ENCODE data around the gene DLG3.
"Not testable (repeated sequence)": the region's sequence is repeated elsewhere in the genome, so short reads cannot be mapped to it uniquely, and the experiment has no call there.

The DLG3 gene

GRCh38 chrX:70476934-70477733, 32.5 kb downstream of the DLG3 start:
- DNase-seq (ENCODE audit: low read depth), result no peak

GRCh38 chrX:70477734-70478075, 33.1 kb downstream of the DLG3 start:
- DNase-seq (ENCODE audit: low read depth), result no peak

- no peak for DNase-seq (ENCODE audit: low read depth)
These were observed 34.1 kb downstream of the DLG3 start for GRCh38 chrX:70478526-70479245.

GRCh38 chrX:70479247-70479921, 34.7 kb downstream of the DLG3 start:
- no peak for DNase-seq (ENCODE audit: low read depth)

- DNase-seq (ENCODE audit: low read depth), result no peak
These were observed 35.5 kb downstream of the DLG3 start for GRCh38 chrX:70479922-70480659.

GRCh38 chrX:70480660-70481018, 36.0 kb downstream of the DLG3 start:
- no peak for DNase-seq (ENCODE audit: low read depth)

GRCh38 chrX:70481471-70482270, 37.0 kb downstream of the DLG3 start:
- no peak for DNase-seq (ENCODE audit: low read depth)

- DNase-seq (ENCODE audit: low read depth), result no peak
These were observed 37.7 kb downstream of the DLG3 start for GRCh38 chrX:70482300-70482699.

- DNase-seq (ENCODE audit: low read depth), result no peak
These were observed 40.8 kb downstream of the DLG3 start for GRCh38 chrX:70485466-70485865.

GRCh38 chrX:70488856-70489255, 44.2 kb downstream of the DLG3 start:
- DNase-seq (ENCODE audit: low read depth), result no peak

GRCh38 chrX:70494441-70494840, 49.8 kb downstream of the DLG3 start:
- DNase-seq (ENCODE audit: low read depth), result no peak

- no peak for DNase-seq (ENCODE audit: low read depth)
These were observed 51.9 kb downstream of the DLG3 start for GRCh38 chrX:70496491-70496890.

- no peak for DNase-seq (ENCODE audit: low read depth)
These were observed 52.4 kb downstream of the DLG3 start for GRCh38 chrX:70497026-70497425.

GRCh38 chrX:70498129-70498528, 53.5 kb downstream of the DLG3 start:
- no peak for DNase-seq (ENCODE audit: low read depth)

GRCh38 chrX:70500826-70501225, 56.2 kb downstream of the DLG3 start:
- no peak for DNase-seq (ENCODE audit: low read depth)

GRCh38 chrX:70504772-70505450, 60.3 kb downstream of the DLG3 start:
- no peak for DNase-seq (ENCODE audit: low read depth)

GRCh38 chrX:70505451-70505841, 60.8 kb downstream of the DLG3 start:
- DNase-seq (ENCODE audit: low read depth), result no peak

- DNase-seq (ENCODE audit: low read depth), result no peak
These were observed 63.8 kb downstream of the DLG3 start for GRCh38 chrX:70508296-70508911.

- no peak for DNase-seq (ENCODE audit: low read depth)
These were observed 64.4 kb downstream of the DLG3 start for GRCh38 chrX:70509078-70509477.

GRCh38 chrX:70515270-70515669, 70.6 kb downstream of the DLG3 start:
- DNase-seq (ENCODE audit: low read depth), result not testable (repeated sequence)

GRCh38 chrX:70515692-70516091, 71.1 kb downstream of the DLG3 start:
- DNase-seq (ENCODE audit: low read depth), result not testable (repeated sequence)

Data from stimulated activated CD4-positive, alpha-beta T cell treated with anti-CD3 and anti-CD28 coated beads, Interleukin-2, amount 100 ng/mL, for 4 hours (primary cell).